Stimulated activated CD8-positive, alpha-beta memory T cell treated with anti-CD3 and anti-CD28 coated beads, Interleukin-2, amount 100 ng/mL, for 1 hour (primary cell): ENCODE measurements around the gene RAI14.

ENCODE experiments used
- DNase-seq, 2 donors: peaks; one replicate each; pipeline ENCODE4 v3.0.0-alpha.2; 2020; ENCODE audit warnings: low read depth in 2 of 2

The RAI14 gene

DNA sequence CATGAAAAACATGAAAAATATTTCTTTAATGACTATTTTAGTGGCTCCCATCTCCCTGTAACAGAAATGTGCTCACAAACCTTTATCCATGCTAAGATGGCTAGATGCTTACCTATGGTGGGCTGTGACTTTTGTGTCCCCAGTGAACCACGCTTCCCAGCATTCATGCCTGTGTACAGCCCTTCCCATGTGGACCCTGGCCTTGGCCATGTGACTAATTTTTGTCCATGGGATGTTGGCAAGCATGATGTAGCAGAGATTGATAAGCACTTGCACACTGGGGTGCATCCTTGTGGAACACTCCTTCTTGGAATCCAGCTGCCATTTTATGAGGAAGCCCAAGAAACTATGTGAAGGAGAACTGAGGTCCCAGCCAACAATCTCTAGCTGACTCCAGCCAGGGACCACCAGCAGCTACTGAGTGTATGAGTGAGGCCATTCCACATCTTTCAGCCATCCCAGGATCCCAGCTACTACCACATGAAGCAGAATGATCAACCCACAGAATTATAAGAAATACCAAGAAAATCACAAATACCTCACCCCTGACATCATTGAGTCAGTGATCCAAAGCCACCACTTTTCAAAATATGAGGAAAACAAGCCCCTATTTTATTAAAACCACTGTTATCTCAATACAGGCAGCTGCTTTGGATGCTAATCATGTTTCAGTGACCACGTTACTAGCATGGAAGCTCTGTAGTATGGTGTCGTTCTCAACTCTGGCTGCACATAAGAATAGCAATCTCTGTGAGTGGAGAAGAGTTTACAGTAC is 16.1 kb upstream of the RAI14 start:
- DNase-seq = no peak

DNA sequence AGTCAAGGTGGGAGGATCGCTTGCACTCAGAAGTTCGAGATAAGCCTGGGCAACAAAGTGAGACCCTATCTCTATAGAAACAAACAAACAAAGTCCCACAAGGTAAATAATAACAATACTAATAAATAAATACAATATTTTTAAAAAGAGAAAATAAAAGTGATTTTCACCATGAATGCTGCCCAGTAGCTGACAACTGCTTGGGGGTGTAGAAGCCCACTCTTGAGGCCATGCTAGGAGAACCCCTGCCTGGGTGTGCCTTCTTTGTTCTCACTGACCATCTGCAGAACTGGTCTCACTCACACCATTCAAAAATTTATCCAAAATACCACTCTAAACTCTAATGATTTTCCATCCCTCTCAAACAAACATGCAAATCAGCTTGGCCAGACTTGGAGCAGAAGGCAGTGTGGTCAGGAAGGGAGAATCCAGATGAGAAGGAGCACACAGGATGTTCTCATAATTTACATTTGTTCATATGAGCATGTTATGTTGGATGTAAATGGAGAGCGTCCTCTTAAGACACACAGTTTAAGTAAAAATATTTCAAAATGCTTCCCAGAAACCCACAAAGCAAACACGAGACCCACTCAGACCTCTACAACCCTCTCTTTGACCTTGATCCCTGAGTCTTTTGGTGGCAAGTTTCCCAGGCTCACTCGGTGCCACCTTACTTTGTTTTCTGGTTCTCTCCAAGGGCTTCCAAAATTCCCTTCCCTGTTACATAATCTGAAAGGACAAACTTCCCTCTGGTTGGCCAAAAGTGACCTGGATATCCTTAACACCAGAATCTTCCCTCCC is 7.9 kb upstream of the RAI14 start:
- DNase-seq = no peak

DNA sequence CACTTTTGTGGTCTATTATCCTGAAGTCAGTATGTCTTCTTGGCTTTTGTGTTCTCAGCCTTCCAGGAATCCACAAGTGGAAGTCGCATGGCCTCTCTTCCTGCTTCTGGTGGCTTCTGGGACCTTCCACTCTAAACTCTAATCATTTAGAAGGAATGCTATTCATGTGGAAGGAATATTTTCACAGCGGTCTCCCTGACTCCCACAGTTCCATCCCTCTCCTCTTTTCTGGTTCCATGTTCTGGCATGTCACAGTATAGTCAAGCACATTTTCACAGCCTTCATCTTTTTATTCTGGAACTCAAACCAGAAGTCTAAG is 7.3 kb upstream of the RAI14 start:
- DNase-seq = no peak

DNA sequence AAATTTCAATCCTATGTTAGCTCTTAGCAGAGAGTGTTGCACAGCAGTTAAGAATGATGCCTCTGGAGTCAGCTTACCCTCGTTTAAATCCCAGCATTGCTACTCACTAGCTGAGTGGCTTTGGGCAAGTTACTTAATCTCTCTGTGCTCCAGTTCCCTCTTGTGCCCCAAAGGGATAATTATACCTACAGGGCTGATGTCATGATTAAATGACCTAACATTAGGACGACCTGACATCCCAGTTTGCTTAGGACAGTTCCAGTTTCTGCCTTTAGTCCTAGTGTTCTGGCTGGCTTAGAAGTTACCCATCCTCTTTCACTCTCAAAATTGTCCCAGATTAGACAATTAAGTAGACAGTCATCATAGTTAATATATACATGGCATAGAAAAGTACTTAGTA is 4.3 kb upstream of the RAI14 start:
- DNase-seq = no peak

DNA sequence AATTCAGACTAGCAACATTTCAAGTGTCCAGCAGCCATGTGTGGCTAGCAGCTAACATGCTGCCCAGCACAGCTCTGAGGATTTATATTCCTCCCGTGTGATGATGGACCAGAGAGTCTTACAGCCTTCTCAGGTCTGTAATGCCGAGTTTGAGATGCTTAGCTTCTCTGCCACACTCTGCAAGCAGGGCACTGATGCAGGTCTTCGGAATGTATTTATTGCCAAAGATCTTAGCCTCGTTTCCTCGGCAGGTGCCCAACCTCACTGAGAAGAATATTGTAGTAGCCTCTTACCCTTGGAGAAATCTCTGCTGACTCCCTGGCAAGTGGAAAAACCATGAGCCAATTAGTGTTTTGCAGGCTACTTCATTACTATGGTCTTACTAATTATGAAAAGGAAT is 3.7 kb upstream of the RAI14 start:
- no peak for DNase-seq

DNA sequence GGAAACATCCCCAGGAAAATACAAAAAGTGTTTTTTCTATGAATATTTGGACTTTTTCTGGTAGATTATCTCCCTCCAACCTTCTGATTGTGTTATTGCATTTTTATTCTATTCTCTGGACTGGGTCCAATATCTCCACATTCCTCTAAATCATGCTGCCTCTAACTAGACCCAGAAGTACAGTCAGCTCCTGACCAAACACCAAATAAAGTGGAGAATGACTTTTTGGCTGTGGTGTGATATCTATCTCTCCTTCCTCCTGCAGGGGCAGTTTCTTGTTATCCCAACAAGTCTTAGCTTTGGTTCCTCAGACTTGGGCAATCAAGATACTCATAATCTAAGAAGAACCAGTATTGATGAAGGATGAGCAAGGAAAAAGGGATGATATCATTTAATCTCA is 3.2 kb upstream of the RAI14 start:
- no peak for DNase-seq

DNA sequence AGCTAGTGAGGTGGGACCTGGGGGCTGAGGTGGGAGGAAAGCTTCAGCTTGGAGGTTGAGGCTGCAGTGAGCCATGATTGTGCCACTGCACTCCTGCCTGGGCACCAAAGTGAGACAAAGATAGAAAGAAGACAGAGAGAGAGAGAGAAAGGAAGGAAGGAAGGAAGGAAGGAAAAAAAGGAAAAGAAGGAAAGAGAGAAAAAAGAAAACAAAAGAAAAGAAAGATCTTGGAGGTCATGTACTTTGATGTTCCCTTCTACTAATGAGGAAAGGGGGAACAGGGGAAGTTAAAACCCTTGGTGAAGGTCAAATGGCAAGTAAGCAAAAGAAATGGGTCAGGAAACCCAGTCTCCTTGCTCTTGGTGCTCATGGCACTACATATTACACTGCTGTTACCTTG is 2.4 kb upstream of the RAI14 start:
- DNase-seq = no peak

DNA sequence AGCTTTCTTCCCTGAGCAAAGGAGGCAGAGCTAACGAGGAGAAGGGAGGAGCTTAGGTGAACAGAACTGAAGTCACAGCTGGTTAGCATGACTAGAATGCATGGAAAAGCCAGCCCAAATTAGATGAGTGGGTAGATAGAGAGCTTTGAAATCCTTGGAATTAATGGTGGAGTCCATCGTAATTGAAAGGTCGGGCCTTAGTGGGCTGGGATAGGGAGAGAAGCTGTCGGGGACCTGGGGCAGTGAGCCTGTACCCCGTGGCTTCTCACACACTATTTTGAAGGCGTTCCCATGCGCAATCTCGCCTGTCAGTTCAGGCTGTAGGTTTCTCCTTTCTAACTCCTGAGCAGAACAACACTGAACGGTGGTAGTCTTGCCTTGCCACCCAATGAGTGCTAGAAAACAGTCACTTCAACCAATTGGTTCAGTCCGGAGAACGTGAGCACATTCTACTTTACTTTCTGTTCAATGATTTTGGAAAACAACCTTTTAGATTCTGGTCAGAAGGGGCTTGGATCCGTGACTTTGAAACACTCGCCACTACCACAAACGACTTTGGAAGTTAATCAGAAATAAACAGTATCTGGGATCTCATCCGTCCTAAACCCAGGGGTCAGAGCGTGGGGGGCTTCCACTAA is 655 bp upstream of the RAI14 start:
- DNase-seq = no peak

DNA sequence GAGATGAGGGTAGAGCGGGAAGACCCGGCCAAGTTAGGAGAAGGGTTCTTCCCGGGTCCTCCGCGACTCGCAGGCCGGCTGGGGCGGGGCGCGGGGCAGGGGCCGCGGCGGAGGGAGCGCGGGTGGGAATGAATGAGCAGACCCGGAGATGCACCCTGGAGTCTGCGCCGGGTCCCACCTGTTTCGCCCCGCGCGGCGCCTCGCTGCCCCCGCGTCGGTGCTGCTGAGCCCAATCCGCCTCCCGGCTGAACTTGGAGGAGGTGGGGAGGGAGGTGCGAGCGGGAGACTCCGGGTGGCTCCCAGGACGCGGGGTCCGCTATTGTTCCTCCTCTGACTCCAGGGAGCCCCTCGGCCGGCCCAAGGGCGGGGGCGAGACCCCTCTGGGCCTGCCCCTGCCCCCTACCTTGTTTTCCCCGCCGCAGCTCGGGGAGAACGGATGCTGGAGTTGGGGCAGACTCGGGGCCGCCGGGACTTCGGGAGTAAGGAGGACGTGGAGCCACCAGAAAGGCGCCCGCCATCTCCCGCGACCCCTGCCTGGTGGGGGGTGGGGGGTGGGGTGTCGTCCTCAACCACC is 659 bp downstream of the RAI14 start:
- DNase-seq = no peak

DNA sequence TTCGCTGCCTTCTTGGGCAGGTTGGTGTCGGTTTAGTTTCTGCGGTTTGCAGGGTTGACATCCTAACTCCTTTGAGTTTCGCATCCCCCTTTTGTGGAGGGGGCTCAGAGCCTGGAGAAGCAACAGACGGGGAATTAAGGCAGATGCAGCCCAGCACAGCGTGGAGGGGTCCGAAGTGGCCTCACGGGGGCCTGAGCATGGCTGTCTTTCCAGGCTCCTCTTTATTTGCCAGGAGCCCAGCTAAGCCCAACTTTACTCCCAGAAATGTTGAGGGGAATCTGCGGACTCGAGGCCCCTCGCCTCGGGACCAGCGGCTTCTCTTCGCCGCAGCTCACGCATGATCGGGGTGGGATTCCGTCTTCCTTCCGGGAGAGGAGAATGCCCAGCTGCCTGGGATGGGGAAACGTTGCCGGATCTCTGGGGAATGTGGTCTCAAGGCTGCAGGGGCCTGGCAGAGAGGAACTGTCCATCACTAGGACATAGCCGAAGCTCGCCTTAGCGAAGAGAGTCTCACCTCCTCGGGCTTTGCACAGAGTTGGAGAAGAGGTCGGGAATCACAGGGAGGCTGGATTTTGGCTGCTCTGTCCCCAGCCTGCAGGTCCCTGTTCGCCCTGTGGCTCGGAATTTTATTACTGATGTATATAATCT is 1.3 kb downstream of the RAI14 start:
- no peak for DNase-seq

DNA sequence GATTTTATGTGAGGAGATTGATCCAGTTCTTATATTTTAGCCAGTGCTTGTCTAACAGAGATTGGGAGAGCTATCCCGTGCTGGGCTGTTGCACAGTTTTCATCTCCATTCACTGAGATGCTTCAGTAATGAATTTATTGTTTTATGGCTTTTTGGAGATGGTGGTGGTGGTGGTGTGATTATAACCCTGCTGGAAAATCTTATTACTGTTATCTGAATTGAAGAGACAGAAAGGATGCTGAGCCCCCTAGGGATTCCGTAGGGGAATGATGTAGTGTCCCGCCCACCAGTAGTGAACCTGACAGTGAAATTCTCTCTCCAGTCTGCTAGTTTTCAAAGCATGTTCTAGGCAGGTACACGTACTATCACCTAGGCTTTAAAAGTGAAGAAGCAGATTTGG is 1.9 kb downstream of the RAI14 start:
- DNase-seq = no peak

DNA sequence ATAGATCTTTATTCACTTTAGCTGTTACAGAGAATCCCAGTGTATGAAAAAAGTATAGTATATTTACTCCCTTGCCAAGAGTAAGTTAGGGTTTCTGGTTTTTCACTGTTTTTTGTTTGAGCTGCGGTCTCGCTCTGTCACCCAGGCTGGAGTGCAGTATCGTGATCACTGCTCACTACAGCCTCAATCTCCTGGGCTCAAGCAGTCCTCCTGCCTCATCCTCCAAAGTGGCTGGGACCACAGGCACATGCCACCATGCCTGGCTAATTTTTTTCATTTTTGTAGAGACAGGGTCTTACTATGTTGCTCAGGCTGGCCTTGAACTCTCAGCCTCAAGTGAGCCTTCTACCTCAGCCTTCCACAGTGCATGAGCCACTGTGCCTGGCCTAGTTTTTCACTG is 3.0 kb downstream of the RAI14 start:
- no peak for DNase-seq

DNA sequence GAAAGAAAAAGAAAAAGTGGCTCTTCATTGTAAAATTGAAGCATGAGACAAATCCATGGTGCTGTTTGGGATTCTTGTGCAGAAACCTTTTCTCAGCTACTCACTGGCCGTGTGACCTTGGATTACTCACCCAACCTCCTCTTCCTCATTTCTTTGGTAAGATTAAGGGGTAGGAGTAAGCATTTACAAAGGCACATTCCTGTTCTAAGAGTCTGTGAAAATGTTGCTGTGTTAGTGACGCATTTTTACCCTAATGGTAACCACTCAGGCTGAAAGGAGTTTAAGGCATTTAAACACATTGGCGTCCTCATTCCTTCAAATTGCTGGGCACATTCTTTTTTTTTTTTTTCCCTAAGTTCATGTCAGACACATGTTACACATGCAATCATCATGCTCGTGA is 4.3 kb downstream of the RAI14 start:
- DNase-seq = no peak

DNA sequence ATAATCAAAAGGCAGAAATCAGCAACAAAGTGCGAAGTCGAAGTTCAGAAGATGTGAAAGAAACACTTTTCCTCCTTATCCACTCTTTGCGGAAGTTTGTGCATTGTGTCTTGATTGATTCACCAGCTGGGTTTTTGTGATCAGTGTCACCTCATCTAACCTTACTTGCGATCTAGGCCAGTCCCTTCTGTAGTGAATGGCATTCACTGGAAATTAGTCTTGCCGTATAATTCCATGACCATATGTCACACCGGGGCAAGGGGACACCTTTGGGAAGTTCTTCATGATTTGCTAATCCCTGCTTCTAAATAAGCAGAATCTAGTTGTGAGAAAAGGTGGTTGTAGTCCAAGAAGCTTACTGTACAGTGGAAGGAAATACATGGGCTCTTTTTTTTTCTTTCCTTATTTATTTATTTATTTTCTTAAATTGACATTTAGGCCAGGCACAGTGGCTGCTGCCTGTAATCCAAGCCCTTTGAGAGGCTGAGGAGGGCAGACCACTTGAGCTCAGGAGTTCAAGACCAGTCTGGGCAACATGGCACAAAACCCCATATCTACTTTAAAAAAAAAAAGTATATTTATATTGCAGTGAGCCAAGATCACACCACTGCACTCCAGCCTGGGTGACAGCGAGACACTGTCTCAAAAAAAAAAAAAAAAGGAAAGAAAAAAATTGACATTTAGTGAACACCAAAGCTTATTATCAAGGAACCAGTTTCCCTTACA is 7.8 kb downstream of the RAI14 start:
- DNase-seq = no peak

DNA sequence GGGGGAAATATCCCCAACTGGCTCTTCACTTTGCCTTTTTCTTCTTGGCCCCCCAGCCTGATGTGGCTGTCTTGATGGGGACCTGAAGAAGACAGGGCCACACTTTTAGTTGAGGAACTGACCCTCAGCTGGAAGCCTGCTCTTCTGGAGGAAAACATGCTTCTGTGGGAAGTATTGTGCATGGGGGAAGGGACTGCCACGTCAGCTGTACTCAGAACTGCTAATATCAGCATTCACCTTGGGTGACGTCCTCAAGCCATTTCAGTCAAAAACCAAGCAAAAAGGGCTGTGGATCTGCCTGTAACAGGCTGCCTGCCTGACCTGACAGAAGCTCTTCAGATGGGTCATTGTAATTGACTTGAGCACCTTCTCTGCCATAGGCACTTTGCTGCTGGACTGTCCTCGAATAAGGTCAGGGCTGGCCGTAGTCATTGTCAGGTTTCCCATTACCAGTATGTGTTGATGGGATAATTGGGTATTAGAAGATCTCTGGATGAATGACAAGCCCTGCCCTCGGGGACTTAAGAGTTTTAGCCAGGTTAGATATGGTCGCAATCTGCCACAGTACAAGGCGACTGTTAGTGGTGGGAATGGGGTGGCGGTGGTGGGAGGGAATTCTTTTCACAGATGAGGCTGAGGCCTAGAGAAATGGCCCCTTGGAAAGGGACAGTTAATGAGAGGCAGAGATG is 10.4 kb downstream of the RAI14 start:
- no peak for DNase-seq

DNA sequence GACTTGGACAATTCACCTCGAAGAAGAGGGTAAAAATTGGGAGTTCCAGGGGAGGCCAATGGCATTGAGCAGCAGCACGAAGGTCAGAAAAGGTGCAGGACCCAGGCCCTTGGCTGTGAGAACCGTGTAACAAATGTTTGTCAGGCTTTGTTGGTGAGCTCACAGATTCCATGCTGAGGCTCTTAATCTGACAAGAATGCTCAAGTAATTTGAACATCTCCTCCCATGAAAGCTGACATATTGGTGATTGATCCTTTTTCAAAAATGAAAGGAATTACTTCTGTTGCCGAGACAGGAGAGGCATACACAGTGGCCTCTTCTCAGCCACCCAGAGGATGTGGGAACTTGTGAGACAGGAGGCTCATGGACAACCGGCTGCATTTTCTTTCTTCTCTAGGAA is 11.6 kb downstream of the RAI14 start:
- DNase-seq = no peak

DNA sequence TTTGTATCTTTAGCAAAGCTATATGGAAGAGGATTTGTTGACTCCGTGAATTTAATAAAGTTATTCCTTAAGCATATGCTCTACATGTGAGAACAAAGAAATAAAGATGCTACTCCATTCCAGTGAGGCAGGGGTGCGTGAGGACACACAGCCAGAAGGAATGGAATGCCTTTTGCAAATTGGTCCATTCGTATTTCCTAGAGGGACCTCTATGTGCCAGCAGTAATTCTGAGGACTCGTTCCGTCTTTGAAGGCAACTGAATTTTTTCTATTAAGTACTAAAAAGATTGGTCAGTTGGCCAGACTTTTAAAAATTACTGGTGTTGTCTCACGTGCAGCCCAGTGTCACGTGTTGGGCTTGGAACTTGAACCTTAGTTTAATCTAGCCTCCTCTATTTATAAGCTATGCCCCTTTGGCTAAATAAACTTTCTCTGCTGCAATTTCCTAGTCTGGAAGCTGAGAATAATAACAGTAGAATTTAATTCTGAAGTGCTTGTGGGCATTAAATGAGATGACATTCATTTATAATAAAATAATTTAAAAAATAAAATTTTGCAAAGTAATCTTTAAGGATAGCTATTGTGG is 13.9 kb downstream of the RAI14 start:
- no peak for DNase-seq

DNA sequence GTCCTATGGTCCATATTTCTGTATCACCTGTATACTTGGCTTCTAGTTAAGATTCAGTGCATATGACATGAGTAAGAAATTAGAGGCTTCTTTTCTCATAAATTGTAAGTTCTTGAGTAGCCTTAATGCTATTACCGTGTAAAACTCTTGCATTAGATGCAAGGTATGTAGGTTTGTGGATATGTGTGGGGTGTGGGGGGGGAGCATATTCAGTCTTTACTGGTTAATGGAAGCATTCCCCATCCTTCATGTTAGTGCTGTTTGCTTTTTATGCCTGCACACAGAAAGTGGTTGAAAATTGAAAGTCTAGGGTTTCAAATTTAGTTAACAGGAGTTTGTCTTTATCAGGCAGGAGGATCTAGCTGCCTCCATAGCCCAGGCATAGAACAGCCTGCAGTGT is 16.1 kb downstream of the RAI14 start:
- DNase-seq = no peak

DNA sequence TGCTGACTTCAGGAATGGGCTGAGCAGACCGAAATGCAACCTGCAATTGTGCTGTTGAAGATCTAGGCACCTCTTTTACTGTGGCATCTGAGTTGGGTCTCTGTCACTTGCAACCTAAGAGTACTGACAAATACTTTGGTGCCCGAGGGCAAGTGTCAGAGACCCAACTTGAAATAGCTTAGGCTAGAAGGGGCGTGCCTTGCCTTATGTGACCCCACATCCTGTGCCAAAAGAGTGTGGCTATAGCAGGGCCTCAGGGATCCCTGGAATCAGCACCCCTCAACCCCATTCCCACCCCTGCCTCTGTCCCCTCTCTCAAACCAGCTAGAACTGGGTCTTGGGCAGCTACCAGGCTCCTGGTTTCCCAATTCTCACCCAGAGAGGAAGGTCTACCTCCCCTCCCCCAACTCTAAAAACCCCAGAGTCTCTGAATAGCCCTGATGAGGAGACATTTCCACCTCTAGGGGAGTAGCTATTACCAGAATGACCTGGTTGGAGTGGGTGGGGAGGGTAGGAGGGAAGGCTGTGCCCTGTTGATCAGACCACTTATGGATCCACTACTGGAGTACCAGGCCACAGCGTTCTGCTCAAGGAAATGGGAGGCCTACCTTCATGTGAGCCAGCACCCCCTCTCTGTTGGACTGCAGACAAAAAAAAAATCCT is 17.5 kb downstream of the RAI14 start:
- DNase-seq = no peak

DNA sequence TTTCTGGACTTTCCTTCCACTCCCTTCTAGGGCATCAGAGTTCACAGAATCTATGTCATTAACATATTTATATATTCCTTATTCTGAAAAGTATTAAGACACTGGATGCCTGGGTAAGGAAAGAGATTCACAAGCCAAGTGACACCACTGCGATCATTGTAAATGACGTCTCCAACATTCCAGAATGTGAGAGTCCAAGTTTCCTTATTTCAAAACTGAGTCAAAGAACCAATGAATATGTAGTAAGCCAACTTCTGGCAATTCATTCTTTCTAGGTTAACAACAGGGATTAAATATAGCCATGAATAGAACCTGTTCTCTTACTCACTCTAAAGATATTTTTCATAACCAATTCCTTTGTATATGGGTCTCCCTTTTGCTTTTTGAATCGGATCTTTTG is 18.1 kb downstream of the RAI14 start:
- DNase-seq = no peak
